Activated CD4-positive, alpha-beta T cell treated with anti-CD3 and anti-CD28 coated beads, Interleukin-2, amount 50 U/mL, for 1 hour (primary cell): ENCODE results near the gene EPHA8.

Experiments used
- DNase-seq: peaks from one replicate; pipeline ENCODE4 v3.0.0-alpha.2; 2020

Gene EPHA8

DNA sequence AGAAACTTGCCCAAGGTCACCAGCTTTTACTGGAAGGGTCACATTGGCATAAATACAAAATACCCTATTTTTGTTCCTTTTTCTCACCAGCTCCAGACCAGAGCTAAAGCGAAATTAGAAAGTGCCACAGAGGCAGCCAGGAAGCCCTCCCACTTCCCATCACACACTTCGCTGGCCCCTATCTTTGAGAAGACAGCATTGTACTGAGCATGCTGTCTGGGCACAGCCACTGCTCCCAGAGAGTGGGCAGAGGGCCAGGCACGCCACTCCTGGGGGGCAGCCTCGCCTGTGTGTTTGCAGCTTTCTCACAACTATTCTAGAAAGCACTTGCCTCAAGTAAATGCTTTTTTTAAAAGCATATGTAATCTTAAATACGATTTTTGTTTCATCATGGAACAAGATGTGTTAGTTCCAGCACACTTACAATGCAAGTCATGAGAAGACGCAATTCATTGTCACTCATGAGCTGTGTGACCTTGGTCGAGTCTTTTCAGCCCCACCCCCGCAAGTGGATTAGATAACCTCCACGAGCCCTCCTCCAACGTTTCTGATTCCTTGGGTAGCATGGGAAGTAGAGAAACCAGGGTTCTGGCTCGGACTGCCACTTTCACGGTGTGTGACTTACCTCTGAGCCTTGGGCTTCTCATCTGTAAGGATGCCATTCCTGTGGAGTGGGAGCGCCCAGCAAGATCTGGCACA, 25.7 kb upstream of the EPHA8 start:
- DNase-seq = no peak

DNA sequence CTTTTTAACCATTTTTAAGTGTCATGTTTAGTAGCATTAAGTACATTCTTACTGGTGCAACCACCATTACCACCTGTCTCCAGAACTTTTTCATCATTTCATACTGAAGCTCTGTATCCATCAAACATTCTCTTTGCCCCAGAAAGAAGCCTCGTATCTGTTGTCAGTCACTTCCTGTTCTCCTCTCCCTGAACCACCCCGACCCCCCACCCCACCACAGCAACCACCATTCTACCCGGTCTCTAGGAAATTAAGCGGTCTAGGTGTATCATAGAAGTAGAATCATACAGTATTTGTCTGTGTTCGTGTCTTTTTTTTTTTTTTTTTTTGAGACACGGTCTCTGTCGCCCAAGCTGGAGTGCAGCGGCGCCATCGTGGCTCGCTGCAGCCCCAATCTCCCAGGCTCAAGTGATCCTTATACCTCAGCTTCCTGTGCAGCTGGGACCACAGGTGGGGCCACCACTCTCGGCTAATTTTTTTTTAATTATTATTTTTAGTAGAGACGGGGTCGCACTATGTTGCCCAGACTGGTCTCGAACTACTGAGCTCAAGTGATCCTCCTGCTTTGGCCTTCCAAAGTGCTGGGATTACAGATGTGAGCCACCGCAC, 23.7 kb upstream of the EPHA8 start:
- no peak for DNase-seq

DNA sequence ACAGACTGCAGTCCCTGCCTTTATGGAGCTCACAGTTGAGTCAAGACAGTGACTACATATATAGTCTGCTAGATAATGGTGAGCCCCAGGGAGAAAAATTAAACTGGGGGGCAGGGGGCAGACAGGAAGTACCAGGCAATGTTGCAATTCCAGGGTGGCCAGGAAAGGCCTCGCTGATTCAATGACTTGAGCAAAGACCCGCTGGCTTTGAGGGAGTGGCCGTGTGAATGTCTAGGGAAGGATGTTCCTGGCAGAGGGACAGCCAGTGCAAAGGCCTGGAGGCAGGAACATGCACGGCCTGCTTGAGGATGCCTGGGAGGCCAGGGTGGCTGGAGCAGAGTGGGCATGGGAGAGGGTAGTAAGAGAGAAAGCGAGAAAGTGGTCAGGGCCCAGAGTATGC, 23.0 kb upstream of the EPHA8 start:
- no peak for DNase-seq

DNA sequence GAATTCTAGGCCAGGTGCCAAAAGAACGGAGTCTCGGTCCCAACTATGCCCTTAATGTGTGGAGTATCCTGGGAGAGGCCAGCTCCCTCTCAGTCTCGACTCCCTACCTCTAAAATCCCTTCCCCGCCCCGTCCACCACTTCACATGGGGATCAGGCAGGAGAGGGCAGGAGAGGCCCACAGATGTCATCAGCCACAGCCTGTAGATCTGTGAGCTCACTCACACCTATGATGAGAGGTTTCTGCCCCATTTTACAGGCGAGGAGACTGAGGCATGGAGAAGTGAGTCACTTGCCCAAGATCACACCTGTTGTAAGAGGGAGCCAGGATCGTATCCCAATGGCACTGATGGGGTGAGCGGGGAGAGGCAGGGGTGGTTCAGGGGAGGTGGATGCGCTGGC, 20.4 kb upstream of the EPHA8 start:
- no peak for DNase-seq

DNA sequence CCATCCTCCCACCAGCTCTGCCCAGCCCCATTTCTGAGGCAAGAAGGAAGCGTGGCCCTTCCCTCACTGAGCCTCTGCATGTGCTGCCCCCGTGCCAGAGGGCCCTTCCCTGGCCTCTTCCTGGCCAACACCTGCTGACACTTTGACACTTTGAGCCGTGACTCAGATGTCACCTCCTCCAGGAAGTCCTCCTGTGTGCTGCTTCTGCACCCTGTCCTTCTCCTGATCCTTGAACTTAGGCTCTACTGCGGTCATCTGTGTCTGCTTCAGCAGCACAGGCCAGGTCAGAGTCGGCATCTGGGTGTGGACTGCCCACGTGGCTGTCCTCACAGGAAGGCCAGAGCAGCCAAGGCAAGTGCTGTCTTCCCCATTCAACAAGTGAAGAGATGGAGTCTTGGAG, 19.6 kb upstream of the EPHA8 start:
- DNase-seq = no peak

DNA sequence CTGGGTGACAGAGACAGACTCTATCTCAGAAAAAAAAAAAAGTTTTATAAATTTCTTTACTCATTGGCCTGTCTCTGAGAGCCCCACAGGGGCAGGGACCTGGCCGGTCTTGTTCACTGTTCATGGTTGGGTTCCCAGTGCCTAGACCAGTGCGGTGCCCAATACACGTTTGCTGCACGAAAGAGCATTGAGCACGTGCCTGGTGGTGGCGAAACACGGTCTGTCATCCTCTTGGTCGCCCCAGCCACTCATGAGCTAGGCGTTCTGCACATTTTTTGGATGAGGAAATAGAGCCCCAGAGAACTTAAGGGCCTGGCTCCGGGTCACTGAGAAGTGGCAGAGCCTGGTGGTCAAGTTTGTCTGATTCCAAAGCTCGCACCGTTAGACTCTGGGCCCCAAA, 18.7 kb upstream of the EPHA8 start:
- no peak for DNase-seq

DNA sequence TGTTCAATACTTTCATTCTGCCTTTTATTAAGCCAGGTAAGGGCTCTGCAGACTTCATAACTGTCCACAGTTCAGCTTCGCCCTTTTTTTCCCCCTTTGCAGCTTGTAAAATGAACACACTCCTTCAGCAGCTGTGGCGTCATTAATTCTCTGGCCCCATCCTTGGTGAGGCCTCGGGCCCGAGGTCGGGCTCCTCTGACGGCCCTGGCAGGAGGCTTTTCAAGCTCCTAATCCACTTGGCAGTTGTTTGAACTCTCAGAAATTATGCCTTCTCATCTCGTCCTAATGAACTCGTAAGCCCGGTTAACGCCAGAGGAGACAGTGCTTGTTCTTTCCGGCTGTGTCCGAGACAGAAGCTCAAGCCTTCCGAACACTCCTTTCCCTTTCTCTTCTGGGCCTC, 18.1 kb upstream of the EPHA8 start:
- no peak for DNase-seq

DNA sequence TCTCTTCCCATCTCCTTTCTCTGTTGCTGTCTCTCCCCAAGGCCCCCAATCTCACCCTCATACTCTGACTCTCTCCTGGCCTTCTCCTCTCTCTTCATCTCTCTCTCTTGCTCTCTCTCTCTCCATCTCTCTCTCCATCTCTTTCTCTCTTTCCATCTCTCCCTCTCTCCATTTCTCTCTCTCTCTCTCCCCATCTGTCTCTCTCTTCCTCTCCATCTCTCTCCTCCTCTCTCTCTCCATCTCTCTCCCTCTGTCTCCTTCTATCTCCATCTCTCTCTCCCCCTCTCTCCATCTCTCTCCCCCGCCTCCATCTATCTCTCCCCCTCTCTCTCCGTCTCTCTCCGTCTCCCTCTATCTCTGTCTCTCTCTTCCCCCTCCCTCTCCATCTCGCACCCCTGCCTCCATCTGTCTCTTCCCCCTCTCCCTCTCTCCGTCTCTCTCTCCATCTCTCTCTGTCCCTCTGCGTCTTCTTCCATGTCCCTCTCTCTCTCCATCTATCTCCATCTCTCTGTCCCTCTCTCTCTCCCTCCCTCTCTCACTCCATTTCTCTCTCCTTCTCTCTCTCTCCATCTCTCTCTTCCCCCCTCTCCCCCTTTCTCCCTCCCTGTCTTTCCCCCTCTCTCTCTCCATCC, 16.0 kb upstream of the EPHA8 start:
- DNase-seq = no peak

DNA sequence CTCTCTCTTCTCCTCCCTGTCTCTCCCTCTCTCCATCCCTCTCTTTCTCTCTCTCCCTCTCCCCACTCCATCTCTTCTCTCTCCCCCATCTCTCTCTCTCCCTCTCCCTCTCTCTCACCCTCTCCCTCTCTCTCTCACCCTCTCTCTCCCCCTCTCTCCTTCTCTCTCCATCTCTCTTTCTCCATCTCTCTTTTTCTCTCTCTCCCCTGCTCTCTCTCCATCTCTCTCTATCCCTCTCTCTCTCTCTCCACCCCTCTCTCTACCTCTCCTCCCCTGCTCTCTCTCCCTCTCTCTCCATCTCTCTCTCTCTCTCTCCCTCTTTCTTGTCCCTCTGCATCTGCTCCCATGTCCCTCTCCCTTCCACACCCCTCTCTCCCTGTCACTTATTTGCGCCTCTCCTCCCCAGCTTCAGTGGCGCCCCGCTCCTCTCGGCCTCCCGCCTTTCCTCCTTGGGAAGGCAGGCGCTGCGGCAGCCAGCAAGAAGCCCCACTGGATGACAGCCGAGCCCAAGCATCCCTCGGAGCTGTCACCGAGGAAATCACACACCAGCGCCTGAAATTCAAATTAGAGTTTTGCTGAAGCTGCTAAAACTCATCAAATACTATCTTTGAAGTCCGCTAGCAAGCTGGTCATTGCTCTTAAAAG, 15.3 kb upstream of the EPHA8 start:
- no peak for DNase-seq

DNA sequence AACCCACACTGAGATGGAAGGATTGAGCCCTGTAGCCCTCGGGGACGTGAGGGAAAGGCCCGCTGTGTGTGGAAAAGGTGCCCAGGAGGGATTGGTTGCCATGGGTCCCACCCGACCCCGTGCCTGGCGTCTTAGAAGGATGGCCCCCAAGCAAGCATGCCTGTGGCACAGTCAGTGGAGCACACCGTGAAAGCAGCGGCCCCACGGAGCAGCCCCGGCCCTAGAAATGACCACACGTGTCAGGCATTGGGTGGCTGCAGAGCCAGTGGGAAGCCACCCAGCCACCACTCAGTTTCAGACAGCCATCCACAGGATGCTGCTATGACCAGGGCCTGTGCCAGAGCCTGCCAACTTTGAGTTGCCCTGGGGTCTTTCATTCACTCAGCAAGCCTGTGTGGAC, 13.3 kb upstream of the EPHA8 start:
- DNase-seq = no peak

DNA sequence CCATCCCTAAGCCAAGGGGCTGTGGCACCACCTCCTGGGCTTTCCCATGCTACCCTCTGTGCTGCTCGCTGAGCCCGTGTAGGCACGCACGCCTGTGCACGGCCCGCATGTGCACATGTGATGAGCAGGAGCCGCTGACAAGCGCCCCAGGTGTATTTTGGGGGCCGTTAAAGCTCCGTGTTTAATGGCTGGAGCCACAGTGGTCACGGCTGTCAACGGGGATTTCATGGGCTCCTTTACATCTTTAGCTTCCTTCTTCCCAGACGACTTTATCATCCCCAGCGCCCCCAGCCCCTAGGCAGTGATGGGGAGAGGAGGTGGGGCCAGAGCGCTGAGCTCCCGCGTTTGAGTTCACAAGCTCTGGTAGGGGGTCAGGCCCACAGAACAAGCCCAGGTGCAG, 11.7 kb upstream of the EPHA8 start:
- DNase-seq = no peak

DNA sequence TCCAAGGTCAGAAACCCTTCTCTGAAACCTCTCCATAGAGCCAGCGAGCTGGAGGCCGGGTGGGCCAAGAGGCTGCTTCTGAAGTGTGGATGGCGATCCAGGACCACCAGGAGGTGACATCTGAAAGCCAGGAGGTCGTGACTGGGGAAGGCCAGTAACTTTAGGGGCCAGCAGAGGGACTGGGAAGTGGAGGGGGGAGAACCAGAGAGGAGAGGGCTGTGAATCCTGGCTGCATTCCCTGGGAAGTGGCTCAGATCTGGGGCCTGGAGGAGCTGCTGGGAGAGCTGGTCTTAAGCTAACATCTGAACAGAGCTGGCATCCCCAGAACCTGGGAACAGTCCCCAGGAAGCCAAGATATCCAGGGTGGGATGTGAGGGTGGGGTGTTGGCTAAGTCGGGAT, 11.3 kb upstream of the EPHA8 start:
- no peak for DNase-seq

DNA sequence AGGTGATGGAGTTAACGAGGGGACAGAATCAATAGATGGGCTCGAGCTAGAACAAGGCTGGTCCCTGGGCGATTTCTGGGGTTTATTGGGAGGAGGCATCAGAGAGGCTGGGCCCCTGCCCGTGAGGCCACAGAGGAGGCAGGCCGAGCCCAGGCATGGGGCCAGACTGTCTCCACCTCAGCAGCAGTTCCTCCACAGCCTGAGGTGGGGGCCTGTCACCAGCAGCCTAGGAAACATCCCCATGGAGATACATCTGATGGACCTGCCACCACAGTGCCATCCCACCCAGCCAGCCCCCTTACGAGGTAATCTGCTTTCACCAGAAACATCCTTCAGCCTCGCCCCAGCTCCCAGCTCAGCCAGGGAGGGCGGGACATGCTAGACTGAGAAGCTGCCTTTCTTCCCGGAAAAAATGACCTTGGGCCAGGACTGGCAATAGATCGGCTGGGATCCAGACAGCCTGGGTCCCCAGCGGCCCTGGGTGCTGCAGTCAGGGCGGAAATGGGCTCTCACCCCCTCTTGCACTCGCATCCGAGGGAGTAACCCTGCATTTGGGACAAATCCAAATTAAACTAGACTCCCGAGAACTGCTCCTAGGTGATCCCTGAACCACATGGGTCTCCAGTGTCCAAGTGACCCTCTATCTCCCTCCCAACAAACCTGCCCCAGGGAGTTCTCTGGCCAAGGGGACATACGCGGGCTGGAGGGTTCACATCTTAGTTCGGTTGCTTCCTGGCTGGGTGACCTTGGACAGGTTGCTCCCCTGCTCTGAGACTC, 10.0 kb upstream of the EPHA8 start:
- DNase-seq = no peak

DNA sequence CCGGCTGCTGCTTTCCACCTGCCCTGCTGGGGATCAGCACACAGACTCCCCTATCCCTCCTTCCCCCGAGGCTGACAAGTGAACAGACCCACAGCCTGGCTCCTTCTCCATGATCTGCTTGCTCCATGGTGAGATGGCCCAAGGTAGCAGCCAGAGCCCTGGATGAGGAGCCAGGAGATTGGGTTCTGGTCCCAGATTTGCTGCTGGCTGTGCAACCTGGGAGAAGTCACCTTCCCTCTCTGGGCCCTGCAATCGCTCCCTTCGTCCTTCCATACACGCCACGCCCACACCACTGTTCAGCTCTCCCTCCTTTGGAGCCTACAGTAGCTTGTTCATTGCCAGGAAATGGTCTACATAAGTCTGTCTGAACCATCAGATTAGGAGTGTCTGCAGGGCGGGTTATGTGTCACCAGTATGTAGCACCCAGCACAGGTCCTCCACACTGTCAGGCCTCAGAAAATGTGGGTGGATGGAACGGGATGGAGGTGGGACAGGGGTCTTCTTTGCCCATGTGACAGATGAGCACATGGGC, 9.2 kb upstream of the EPHA8 start:
- no peak for DNase-seq

DNA sequence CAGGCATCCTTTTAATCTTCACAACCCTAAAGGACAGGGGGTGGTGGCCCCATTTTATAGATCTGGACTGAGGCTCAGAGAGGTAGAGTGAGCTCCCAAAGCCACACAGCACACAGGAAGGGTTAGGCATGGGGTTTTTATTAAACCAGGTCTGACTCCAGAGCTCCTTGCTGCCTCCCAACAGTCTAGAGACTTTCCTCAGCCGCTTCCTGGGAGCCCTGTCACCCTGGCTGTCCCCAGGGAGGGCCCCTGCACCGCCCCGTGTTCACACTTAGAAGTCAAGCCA, 8.0 kb upstream of the EPHA8 start:
- DNase-seq = no peak

DNA sequence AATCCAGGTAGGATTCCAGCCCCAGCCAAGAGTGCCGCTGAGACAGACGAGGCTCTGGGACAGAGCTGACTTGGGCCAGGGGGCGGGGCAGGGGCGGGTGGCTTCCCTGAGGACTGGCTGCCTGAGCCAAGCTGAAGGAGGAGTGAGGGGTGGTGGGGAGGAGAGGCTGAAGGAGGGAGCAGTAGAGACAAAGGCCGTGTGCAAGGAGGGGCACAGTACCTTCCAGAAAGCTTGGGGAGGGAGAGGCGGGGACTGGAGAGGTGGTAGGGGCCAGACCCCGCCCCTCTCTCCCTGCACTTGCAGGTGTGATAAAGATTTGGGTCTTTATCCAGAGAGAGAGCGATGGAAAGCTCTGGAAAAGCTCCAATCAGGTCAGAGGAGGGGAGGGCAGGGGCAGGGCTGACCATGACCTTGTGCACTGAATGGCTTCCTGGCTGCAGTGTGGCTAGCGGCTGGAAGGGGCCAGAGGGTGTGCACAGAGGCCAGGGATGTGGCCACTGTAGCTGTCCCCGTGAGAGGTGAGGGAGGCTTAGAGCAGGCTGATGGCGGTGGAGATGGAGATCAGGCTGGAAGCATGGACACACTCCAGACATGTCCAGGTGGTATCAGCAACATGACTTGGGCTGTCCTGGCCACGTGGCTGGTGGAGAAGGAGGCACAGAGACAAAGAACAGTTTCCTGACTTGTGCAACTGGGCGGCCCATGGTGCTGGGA, 6.7 kb upstream of the EPHA8 start:
- no peak for DNase-seq

DNA sequence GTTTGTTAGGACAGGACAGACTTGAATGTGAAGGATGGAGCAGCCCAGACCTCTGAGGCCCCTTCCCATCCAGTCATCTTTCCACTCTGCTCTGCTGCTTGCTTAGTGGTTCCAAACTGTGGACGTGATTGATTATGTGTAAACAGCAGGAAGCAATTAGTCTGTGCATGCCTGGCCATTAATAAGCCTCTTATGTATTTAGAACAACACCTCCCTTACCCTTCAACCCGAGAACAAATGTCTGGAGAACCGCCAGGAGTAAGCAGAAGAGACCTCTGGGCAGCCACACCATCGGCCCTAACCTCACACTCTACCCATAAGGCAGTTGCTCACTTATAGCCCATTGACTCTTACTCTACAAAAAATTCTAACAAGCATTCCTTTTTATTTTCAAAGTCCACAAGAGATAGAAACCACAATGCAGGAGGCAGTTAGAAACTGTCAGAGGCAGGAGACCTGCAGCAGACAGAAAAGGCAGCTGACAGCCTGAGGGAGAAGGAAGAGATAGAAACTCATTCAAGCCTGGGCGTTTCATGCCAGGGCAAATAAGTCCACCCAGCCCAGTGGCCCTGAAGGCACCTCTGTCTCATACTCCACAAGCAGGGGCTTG, 5.8 kb upstream of the EPHA8 start:
- no peak for DNase-seq

DNA sequence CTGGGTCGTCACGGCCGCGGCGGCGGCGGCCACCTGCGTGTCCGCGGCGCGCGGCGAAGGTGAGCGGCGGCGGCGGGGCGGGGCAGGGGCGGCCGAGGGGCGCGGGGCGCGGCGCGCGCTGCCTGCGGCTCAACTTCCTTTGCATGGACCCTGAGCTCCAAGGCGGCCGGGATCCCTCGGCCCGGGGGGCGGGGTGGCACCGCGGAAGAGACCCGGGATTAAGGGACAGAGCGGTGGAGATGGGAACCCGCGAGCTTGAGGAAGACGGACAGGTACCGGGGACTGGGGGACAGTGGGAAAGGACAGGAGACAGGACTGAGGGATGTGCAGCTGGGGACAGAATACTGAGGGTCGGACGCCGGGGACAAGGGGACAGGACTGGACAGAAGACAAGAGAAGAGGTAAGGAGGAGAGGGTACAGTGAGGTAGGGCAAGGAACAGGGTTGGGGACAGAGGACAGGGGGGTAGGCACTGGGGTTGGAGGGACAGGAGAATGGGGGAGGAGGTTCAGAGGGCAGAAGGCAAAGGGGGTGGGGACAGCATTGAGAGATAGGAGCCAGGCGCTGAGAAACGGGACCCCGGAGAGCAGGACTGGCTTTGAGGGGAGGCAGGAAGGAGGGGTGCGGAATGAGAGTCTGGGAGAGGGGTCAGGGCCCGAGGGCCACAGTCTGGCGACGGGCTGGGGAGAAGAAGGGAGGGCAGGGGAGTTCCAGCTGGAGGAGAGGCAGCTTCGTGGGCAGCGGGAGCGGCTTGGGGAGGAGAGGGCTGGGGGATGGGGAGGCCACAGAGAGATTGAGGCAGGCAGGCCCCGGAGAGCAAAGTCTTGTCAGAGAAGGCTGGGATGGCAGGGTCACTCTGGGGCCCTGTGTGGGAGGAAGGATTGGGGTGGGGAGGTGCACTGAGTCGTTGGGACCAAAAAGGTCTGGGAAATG, 648 bp downstream of the EPHA8 start:
- DNase-seq = no peak

DNA sequence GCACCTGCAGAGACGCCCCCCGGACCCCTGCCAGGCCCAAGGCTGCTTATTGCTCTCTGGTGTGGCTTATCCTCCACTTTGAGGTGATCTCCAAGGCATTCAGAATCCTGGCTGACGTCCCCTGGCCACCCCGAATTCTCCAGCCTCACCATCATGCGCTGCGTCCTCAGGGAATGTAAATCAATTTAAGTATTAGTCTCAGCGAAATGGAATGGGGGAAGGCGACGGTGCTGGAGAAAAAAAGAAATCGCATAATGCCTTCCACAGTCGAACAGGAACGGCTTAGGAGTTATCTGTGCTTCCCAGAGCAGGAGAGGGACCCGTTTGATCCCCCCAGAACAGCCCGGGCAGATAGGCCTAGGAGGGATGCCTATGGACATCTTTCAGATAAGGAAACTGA, 2.9 kb downstream of the EPHA8 start:
- DNase-seq = no peak

DNA sequence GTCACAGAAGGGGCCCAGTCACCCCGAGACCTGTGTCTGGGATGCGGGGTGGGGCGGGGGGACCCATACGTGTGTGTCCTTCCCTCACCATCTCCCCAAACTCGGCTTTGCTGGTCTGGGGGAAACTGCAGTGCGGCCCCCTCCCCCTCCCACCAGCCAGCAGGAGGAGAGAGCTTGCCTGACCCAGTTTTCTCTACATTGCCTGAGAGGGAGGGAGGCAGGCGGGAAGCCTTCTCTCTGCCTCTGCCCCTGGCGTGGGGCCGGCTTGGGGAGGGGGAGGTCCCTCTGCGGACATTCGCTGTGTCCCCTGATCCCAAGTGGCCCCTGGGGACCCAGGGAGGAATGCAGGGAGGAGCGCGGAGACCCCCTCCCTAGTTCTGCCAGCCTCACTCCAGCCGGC, 3.9 kb downstream of the EPHA8 start:
- DNase-seq = no peak

DNA sequence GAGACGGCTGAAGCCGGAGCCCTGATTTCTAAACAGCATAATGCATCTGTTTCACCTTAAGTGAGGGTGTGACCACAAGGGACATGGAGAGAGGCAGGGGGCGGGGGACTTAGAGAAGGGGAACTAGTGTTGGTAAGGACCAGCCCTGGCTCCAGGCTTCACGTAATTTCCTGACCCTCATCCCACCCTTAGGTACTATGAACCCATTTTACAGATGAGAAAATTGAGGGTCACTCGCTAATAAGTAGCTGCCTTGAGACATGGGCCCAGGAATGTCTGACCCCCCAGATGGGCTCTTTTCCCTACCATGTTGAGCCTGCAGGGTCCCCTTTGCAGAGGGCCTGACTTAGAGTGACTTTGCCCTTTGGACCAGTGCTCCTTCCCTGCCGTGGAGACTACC, 4.7 kb downstream of the EPHA8 start:
- DNase-seq = no peak
